Endothelial cell of umbilical vein (primary cell): ENCODE data around the gene TMEM138. TPM values are rescaled to one million over a fixed set of nuclear protein-coding genes. Genes with fewer than 3 reads are reported as not detected.

Experiments used
- BruUV-seq: library from RNA; stranded (reverse); fragments of 400-500 nt; replicated peaks from 2 replicates; lab custom pipeline; 2021; lab: Mats Ljungman, UMichigan
- CTCF ChIA-PET: fragments of 300-600, 350-600 bp; sonication (Branson Sonifier 250); formaldehyde crosslinking; loops from one replicate; lab custom pipeline; 2021; ENCODE audit warnings: antibody characterized with exemption, inconsistent platforms; lab: Charles Lee
- POLR2A ChIA-PET: fragments of 300-600, 350-600 bp; sonication (Branson Sonifier 250); formaldehyde crosslinking; loops from one replicate; lab custom pipeline; 2021; ENCODE audit warnings: antibody characterized with exemption, inconsistent platforms; lab: Charles Lee
- DNase-seq: peaks from one replicate; pipeline ENCODE4 v3.0.0-alpha.2; 2011; ENCODE audit warnings: low read depth, low spot score
- FAIRE-seq: peaks from 2 replicates; lab custom pipeline; 2011; peaks lifted over from hg19 to GRCh38; lab: Jason Lieb, UNC
- H2AFZ ChIP-seq: 2 replicates; pipeline ENCODE4 v1.6.0; 2012; ENCODE audit warnings: low read depth, low read length, control low read depth, inconsistent platforms
- H3K27ac ChIP-seq: 2 replicates; pipeline ENCODE4 v1.5.1; 2011; ENCODE audit warnings: low read depth, mild to moderate bottlenecking, control low read depth, low read length, moderate library complexity; ENCODE audit not compliant: insufficient read depth
- H3K27me3 ChIP-seq, 2 experiments: 2 replicates each; pipeline versions ENCODE4 v1.6.0 to v1.6.1; 2011; ENCODE audit warnings: low read length in 2 of 2, mixed read lengths in 1 of 2; ENCODE audit not compliant: control insufficient read depth in 2 of 2, insufficient read depth in 2 of 2
- H3K36me3 ChIP-seq, 2 experiments: 2 replicates in 1 of 2; 3 replicates in 1 of 2; pipeline ENCODE4 v1.5.1; 2011; ENCODE audit warnings: low read length in 2 of 2, mild to moderate bottlenecking in 1 of 2, moderate library complexity in 1 of 2; ENCODE audit not compliant: control insufficient read depth in 2 of 2, insufficient read depth in 2 of 2; ENCODE audit errors: extremely low read depth in 1 of 2
- H3K4me1 ChIP-seq: 3 replicates; pipeline ENCODE4 v1.5.1; 2011; ENCODE audit warnings: mild to moderate bottlenecking, low read length; ENCODE audit not compliant: control insufficient read depth, insufficient read depth; ENCODE audit errors: extremely low read depth
- H3K4me2 ChIP-seq: 2 replicates; pipeline ENCODE4 v1.6.1; 2011; ENCODE audit warnings: low read length, control low read depth, mixed read lengths; ENCODE audit not compliant: insufficient read depth
- H3K4me3 ChIP-seq, 3 experiments: fragments of 200-600 bp in 1 of 3; sonication (generic), shearing (Covaris generic) in 1 of 3; replicated peaks in 1 of 3; 2 replicates each; pipeline ENCODE4 v1.5.1; 2011 to 2016; ENCODE audit warnings: control low read depth in 3 of 3, low read length in 3 of 3, mild to moderate bottlenecking in 2 of 3, inconsistent platforms in 1 of 3, low read depth in 1 of 3, moderate library complexity in 1 of 3; ENCODE audit not compliant: insufficient read depth in 1 of 3
- H3K79me2 ChIP-seq: 2 replicates; pipeline ENCODE4 v1.6.0; 2012; ENCODE audit warnings: low read length, inconsistent platforms; ENCODE audit not compliant: control insufficient read depth, insufficient read depth
- H3K9ac ChIP-seq: replicated peaks from 2 replicates; pipeline ENCODE3; 2011; ENCODE audit warnings: low read length, control low read depth; ENCODE audit not compliant: insufficient read depth; ENCODE audit errors: extremely low read depth
- H3K9me1 ChIP-seq: replicated peaks from 3 replicates; pipeline ENCODE4 v1.6.0; 2011; ENCODE audit warnings: mild to moderate bottlenecking, low read length; ENCODE audit not compliant: control insufficient read depth, insufficient read depth; ENCODE audit errors: extremely low read depth
- H3K9me3 ChIP-seq: replicated peaks from 2 replicates; pipeline ENCODE4 v1.5.1; 2012; ENCODE audit warnings: low read length, inconsistent platforms; ENCODE audit not compliant: control insufficient read depth, insufficient read depth
- H4K20me1 ChIP-seq: replicated peaks from 2 replicates; pipeline ENCODE3; 2011; ENCODE audit warnings: mild to moderate bottlenecking, low read length; ENCODE audit not compliant: control insufficient read depth, insufficient read depth; ENCODE audit errors: extremely low read depth
- CTCF ChIP-seq, 2 donors: IDR thresholded peaks; 1 replicate in 1 of 2; 2 replicates in 1 of 2; pipeline ENCODE4 v1.5.1; 2011; ENCODE audit warnings: low read length in 2 of 2, mild to moderate bottlenecking in 2 of 2, moderate library complexity in 2 of 2, control low read depth in 1 of 2, inconsistent platforms in 1 of 2, low read depth in 1 of 2; ENCODE audit not compliant: insufficient read depth in 1 of 2; ENCODE audit errors: extremely low read depth in 1 of 2
- EZH2 ChIP-seq: IDR thresholded peaks from 2 replicates; pipeline ENCODE4 v1.6.1; 2012; ENCODE audit warnings: borderline replicate concordance, low read depth, mild to moderate bottlenecking, moderate library complexity, low read length, inconsistent platforms; ENCODE audit not compliant: severe bottlenecking
- FOS ChIP-seq: IDR thresholded peaks from 2 replicates; pipeline ENCODE4 v1.6.1; 2011; ENCODE audit warnings: mild to moderate bottlenecking, low read length, moderate library complexity, borderline replicate concordance; ENCODE audit not compliant: insufficient read depth
- GATA2 ChIP-seq: IDR thresholded peaks from 2 replicates; pipeline ENCODE4 v1.7.0; 2011; ENCODE audit warnings: low read depth, mild to moderate bottlenecking, moderate library complexity, mixed read lengths, low read length; ENCODE audit not compliant: insufficient read length, insufficient read depth
- JUN ChIP-seq: IDR thresholded peaks from 2 replicates; pipeline ENCODE4 v1.6.1; 2011; ENCODE audit warnings: borderline replicate concordance, low read depth; ENCODE audit not compliant: insufficient read length, insufficient read depth
- MAX ChIP-seq: IDR thresholded peaks from 2 replicates; pipeline ENCODE4 v1.6.1; 2011; ENCODE audit not compliant: insufficient read depth, insufficient read length
- MYC ChIP-seq: IDR thresholded peaks from one replicate; pipeline ENCODE4 v1.6.1; 2011; ENCODE audit warnings: mild to moderate bottlenecking, low read depth, low read length
- POLR2A ChIP-seq: IDR thresholded peaks from 2 replicates; pipeline ENCODE4 v1.6.1; 2012; ENCODE audit warnings: low read depth, mild to moderate bottlenecking, control low read depth, low read length
- POLR2AphosphoS5 ChIP-seq: IDR thresholded peaks from 2 replicates; pipeline ENCODE4 v1.6.1; 2012; ENCODE audit warnings: low read depth, mild to moderate bottlenecking, control low read depth, low read length, moderate library complexity; ENCODE audit not compliant: insufficient read depth
- dilution Hi-C: fragments of 300-500 bp; cut with MboI; formaldehyde crosslinking; loops from one replicate; pipeline ENCODE4 v1.15.0; 2019; ENCODE audit warnings: low sequenced_read_pairs; ENCODE audit not compliant: extremely low pct_ligation_motif_present
- intact Hi-C: fragments of 100-400 bp; cut with micrococcal nuclease; formaldehyde crosslinking; loops from one replicate; pipeline ENCODE4 v1.10.0; 2022
- polyA plus RNA-seq, 4 experiments: library from polyadenylated mRNA; depleted of rRNA in 3 of 4; stranded (reverse) in 3 of 4; unstranded in 1 of 4; fragments of >200 nt; gene quantifications; 2 replicates each; pipeline versions ENCODE4 v1.2.1 to v1.2.3, GENCODE V29; 2011 to 2012; ENCODE audit warnings: missing spikeins in 1 of 4
- total RNA-seq: library from RNA; stranded (reverse); gene quantifications from 2 replicates; pipeline ENCODE4 v1.2.3, GENCODE V29; 2021

The TMEM138 gene
- total and polyA plus RNA-seq, 2 donors (not counting 3 experiments of a cell fraction or from before 2014, with no cell fraction given): 37.9 to 60.0 TPM

DNA sequence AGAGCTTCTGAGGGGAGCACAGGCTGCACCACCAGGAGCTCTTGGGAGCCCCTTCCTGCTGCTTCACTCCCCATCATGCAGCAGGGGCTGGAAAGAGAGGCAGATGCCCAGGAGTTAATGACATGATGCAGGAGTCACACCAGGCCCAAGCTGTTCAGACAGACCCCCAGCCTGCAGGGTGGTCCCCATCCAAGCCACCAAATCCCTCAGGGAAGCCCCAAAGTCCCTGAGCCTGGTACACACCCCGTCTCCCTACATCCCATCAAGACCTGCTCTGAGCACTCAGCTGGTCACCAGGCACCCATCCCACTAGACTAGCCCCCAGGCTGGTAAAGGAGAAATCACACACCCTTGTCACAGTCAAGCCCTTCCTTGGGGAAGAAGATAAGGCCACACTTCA lies 11.8 kb upstream of the TMEM138 start:
- FAIRE-seq (no peak), DNase-seq (no peak)
- H3K9me1 ChIP-seq: no peaks in the 10 kb centered on the region
- no peak overlapping the region for H3K4me2 ChIP-seq
- H3K27ac ChIP-seq: no peak overlapping the region
- H3K9me3 ChIP-seq: no peaks in the 10 kb centered on the region
- ChIA-PET POLR2A (no interaction called here), CTCF (no interaction called here)
- H3K27me3 ChIP-seq: no peaks in the 10 kb centered on the region
- no peaks in the 10 kb centered on the region for H3K79me2 ChIP-seq
- BruUV-seq: no TSS peak
- TF ChIP-seq POLR2A: no peak
- peaks cover 14% of the 10 kb centered on the region for H3K4me1 ChIP-seq
- no peaks in the 10 kb centered on the region for H4K20me1 ChIP-seq
- dilution Hi-C loops: no loop called here
- H2AFZ ChIP-seq: no peak overlapping the region
- no peak overlapping the region for H3K4me3 ChIP-seq
- H3K9ac ChIP-seq: no peak overlapping the region
- H3K36me3 ChIP-seq: peaks cover 0 to 20% of the 10 kb centered on the region in 2 experiments
- intact Hi-C loops: loop anchor here (1.0 kb wide), 1 partner anchor 17 kb away; the partner anchor contains the start of genes DDB1 and TKFC

- Histone ChIP-seq H3K4me2 (no peak overlapping the region), H3K4me3 (no peak overlapping the region), H4K20me1 (no peaks in the 10 kb centered on the region), H3K79me2 (no peaks in the 10 kb centered on the region), H3K9me3 (no peaks in the 10 kb centered on the region), H3K4me1 (peaks cover 14% of the 10 kb centered on the region), H3K36me3 (peaks cover 0 to 20% of the 10 kb centered on the region in 2 experiments), H3K9me1 (no peaks in the 10 kb centered on the region), H2AFZ (no peak overlapping the region), H3K27me3 (no peaks in the 10 kb centered on the region), H3K9ac (no peak overlapping the region), H3K27ac (no peak overlapping the region)
- ChIA-PET CTCF (no interaction called here), POLR2A (no interaction called here)
- intact Hi-C loops: loop anchor here (1.0 kb wide), 1 partner anchor 18 kb away; the partner anchor contains the start of genes DDB1 and TKFC
- no peak for TF ChIP-seq POLR2A
- TF ChIP-seq GATA2: no peak
- no peak for TF ChIP-seq MYC
- no peak for TF ChIP-seq FOS
- no peak for TF ChIP-seq EZH2
- TF ChIP-seq CTCF (IDR thresholded peaks at IDR 0.05; ENCODE audit: extremely low read depth in 1 of 2, insufficient read depth in 1 of 2, low read depth in 1 of 2, low read length in 2 of 2): no peak
- TF ChIP-seq JUN: no peak
- no peak for TF ChIP-seq POLR2AphosphoS5
- TF ChIP-seq MAX: no peak
- FAIRE-seq (no peak), DNase-seq (no peak)
- dilution Hi-C loops: no loop called here
- no TSS peak for BruUV-seq
Measured at GRCh38 chr11:61350803-61351202, 11.4 kb upstream of the TMEM138 start.
